Endothelial cell of umbilical vein (primary cell): ENCODE data around the gene PKHD1. TPM values are rescaled to one million over a fixed set of nuclear protein-coding genes. Genes with fewer than 3 reads are reported as not detected.
"Not testable (repeated sequence)": the region's sequence is repeated elsewhere in the genome, so short reads cannot be mapped to it uniquely, and the experiment has no call there.

ENCODE experiments used
- BruUV-seq: library from RNA; stranded (reverse); fragments of 400-500 nt; replicated peaks from 2 replicates; lab custom pipeline; 2021; lab: Mats Ljungman, UMichigan
- CTCF ChIA-PET: fragments of 300-600, 350-600 bp; sonication (Branson Sonifier 250); formaldehyde crosslinking; loops from one replicate; lab custom pipeline; 2021; ENCODE audit warnings: antibody characterized with exemption, inconsistent platforms; lab: Charles Lee
- POLR2A ChIA-PET: fragments of 300-600, 350-600 bp; sonication (Branson Sonifier 250); formaldehyde crosslinking; loops from one replicate; lab custom pipeline; 2021; ENCODE audit warnings: antibody characterized with exemption, inconsistent platforms; lab: Charles Lee
- DNase-seq: peaks from one replicate; pipeline ENCODE4 v3.0.0-alpha.2; 2011; ENCODE audit warnings: low read depth, low spot score
- FAIRE-seq: peaks from 2 replicates; lab custom pipeline; 2011; peaks lifted over from hg19 to GRCh38; lab: Jason Lieb, UNC
- H2AFZ ChIP-seq: 2 replicates; pipeline ENCODE4 v1.6.0; 2012; ENCODE audit warnings: low read depth, low read length, control low read depth, inconsistent platforms
- H3K27ac ChIP-seq: 2 replicates; pipeline ENCODE4 v1.5.1; 2011; ENCODE audit warnings: low read depth, mild to moderate bottlenecking, control low read depth, low read length, moderate library complexity; ENCODE audit not compliant: insufficient read depth
- H3K27me3 ChIP-seq, 2 experiments: 2 replicates each; pipeline versions ENCODE4 v1.6.0 to v1.6.1; 2011; ENCODE audit warnings: low read length in 2 of 2, mixed read lengths in 1 of 2; ENCODE audit not compliant: control insufficient read depth in 2 of 2, insufficient read depth in 2 of 2
- H3K36me3 ChIP-seq, 2 experiments: 2 replicates in 1 of 2; 3 replicates in 1 of 2; pipeline ENCODE4 v1.5.1; 2011; ENCODE audit warnings: low read length in 2 of 2, mild to moderate bottlenecking in 1 of 2, moderate library complexity in 1 of 2; ENCODE audit not compliant: control insufficient read depth in 2 of 2, insufficient read depth in 2 of 2; ENCODE audit errors: extremely low read depth in 1 of 2
- H3K4me1 ChIP-seq: 3 replicates; pipeline ENCODE4 v1.5.1; 2011; ENCODE audit warnings: mild to moderate bottlenecking, low read length; ENCODE audit not compliant: control insufficient read depth, insufficient read depth; ENCODE audit errors: extremely low read depth
- H3K4me2 ChIP-seq: 2 replicates; pipeline ENCODE4 v1.6.1; 2011; ENCODE audit warnings: low read length, control low read depth, mixed read lengths; ENCODE audit not compliant: insufficient read depth
- H3K4me3 ChIP-seq, 3 experiments: fragments of 200-600 bp in 1 of 3; sonication (generic), shearing (Covaris generic) in 1 of 3; replicated peaks in 1 of 3; 2 replicates each; pipeline ENCODE4 v1.5.1; 2011 to 2016; ENCODE audit warnings: control low read depth in 3 of 3, low read length in 3 of 3, mild to moderate bottlenecking in 2 of 3, inconsistent platforms in 1 of 3, low read depth in 1 of 3, moderate library complexity in 1 of 3; ENCODE audit not compliant: insufficient read depth in 1 of 3
- H3K79me2 ChIP-seq: 2 replicates; pipeline ENCODE4 v1.6.0; 2012; ENCODE audit warnings: low read length, inconsistent platforms; ENCODE audit not compliant: control insufficient read depth, insufficient read depth
- H3K9ac ChIP-seq: replicated peaks from 2 replicates; pipeline ENCODE3; 2011; ENCODE audit warnings: low read length, control low read depth; ENCODE audit not compliant: insufficient read depth; ENCODE audit errors: extremely low read depth
- H3K9me1 ChIP-seq: replicated peaks from 3 replicates; pipeline ENCODE4 v1.6.0; 2011; ENCODE audit warnings: mild to moderate bottlenecking, low read length; ENCODE audit not compliant: control insufficient read depth, insufficient read depth; ENCODE audit errors: extremely low read depth
- H3K9me3 ChIP-seq: replicated peaks from 2 replicates; pipeline ENCODE4 v1.5.1; 2012; ENCODE audit warnings: low read length, inconsistent platforms; ENCODE audit not compliant: control insufficient read depth, insufficient read depth
- H4K20me1 ChIP-seq: replicated peaks from 2 replicates; pipeline ENCODE3; 2011; ENCODE audit warnings: mild to moderate bottlenecking, low read length; ENCODE audit not compliant: control insufficient read depth, insufficient read depth; ENCODE audit errors: extremely low read depth
- CTCF ChIP-seq, 2 donors: IDR thresholded peaks; 1 replicate in 1 of 2; 2 replicates in 1 of 2; pipeline ENCODE4 v1.5.1; 2011; ENCODE audit warnings: low read length in 2 of 2, mild to moderate bottlenecking in 2 of 2, moderate library complexity in 2 of 2, control low read depth in 1 of 2, inconsistent platforms in 1 of 2, low read depth in 1 of 2; ENCODE audit not compliant: insufficient read depth in 1 of 2; ENCODE audit errors: extremely low read depth in 1 of 2
- dilution Hi-C: fragments of 300-500 bp; cut with MboI; formaldehyde crosslinking; loops from one replicate; pipeline ENCODE4 v1.15.0; 2019; ENCODE audit warnings: low sequenced_read_pairs; ENCODE audit not compliant: extremely low pct_ligation_motif_present
- intact Hi-C: fragments of 100-400 bp; cut with micrococcal nuclease; formaldehyde crosslinking; loops from one replicate; pipeline ENCODE4 v1.10.0; 2022
- polyA plus RNA-seq, 4 experiments: library from polyadenylated mRNA; depleted of rRNA in 3 of 4; stranded (reverse) in 3 of 4; unstranded in 1 of 4; fragments of >200 nt; gene quantifications; 2 replicates each; pipeline versions ENCODE4 v1.2.1 to v1.2.3, GENCODE V29; 2011 to 2012; ENCODE audit warnings: missing spikeins in 1 of 4
- total RNA-seq: library from RNA; stranded (reverse); gene quantifications from 2 replicates; pipeline ENCODE4 v1.2.3, GENCODE V29; 2021

Gene PKHD1
- total and polyA plus RNA-seq, 2 donors (not counting 3 experiments of a cell fraction or from before 2014, with no cell fraction given) = not detected

- H3K79me2 ChIP-seq, intact Hi-C loops, H3K27me3 ChIP-seq, CTCF ChIA-PET, H3K4me2 ChIP-seq, H3K9ac ChIP-seq, BruUV-seq, DNase-seq, H2AFZ ChIP-seq, H3K27ac ChIP-seq, FAIRE-seq, H3K9me3 ChIP-seq, H4K20me1 ChIP-seq, H3K4me3 ChIP-seq, H3K9me1 ChIP-seq, POLR2A ChIA-PET, H3K4me1 ChIP-seq, H3K36me3 ChIP-seq, dilution Hi-C loops: not testable (repeated sequence)
These were observed 164.9 kb downstream of the PKHD1 start for GRCh38 chr6:51922479-51922878.

- CTCF ChIA-PET, H3K9me1 ChIP-seq, H2AFZ ChIP-seq, H3K9ac ChIP-seq, H3K4me2 ChIP-seq, H3K27ac ChIP-seq, H3K27me3 ChIP-seq, BruUV-seq, intact Hi-C loops, DNase-seq, H3K9me3 ChIP-seq, dilution Hi-C loops, POLR2A ChIA-PET, H3K79me2 ChIP-seq, H3K4me1 ChIP-seq, H3K36me3 ChIP-seq, H3K4me3 ChIP-seq, H4K20me1 ChIP-seq, FAIRE-seq: not testable (repeated sequence)
These were observed 169.1 kb downstream of the PKHD1 start for GRCh38 chr6:51918347-51918746.

GRCh38 chr6:51915098-51915497, 172.3 kb downstream of the PKHD1 start:
- intact Hi-C loops = no loop called here
- Histone ChIP-seq H4K20me1 (no peaks in the 10 kb centered on the region), H3K9me1 (no peaks in the 10 kb centered on the region), H3K4me3 (no peak overlapping the region), H2AFZ (no peak overlapping the region), H3K4me2 (no peak overlapping the region), H3K27ac (no peak overlapping the region), H3K27me3 (no peaks in the 10 kb centered on the region), H3K36me3 (no peaks in the 10 kb centered on the region), H3K9me3 (no peaks in the 10 kb centered on the region), H3K9ac (no peak overlapping the region), H3K79me2 (no peaks in the 10 kb centered on the region), H3K4me1 (no peaks in the 10 kb centered on the region)
- DNase-seq (no peak), FAIRE-seq (no peak)
- ChIA-PET CTCF (no interaction called here), POLR2A (no interaction called here)
- no peak for TF ChIP-seq CTCF (IDR thresholded peaks at IDR 0.05; ENCODE audit: extremely low read depth in 1 of 2, insufficient read depth in 1 of 2, low read depth in 1 of 2, low read length in 2 of 2)
- dilution Hi-C loops = no loop called here
- no TSS peak for BruUV-seq
